DOHH2 (cell line): Measurements from ENCODE around the gene SPANXN3.

Experiments used
- EZH2phosphoT487 ChIP-seq: fragments of 200-600 bp; sonication (generic); IDR thresholded peaks from 2 replicates; pipeline ENCODE4 v1.6.1; 2017; ENCODE audit warnings: borderline replicate concordance, mild to moderate bottlenecking, antibody characterized with exemption, low read length, moderate library complexity, mixed read lengths
- TF ChIP-seq, protein P1 (sequence below): fragments of 200-600 bp; sonication (generic); IDR thresholded peaks from one replicate; pipeline ENCODE4 v1.5.1; 2014; ENCODE audit warnings: antibody characterized with exemption, mild to moderate bottlenecking, low read depth, low read length; ENCODE audit not compliant: poor library complexity, severe bottlenecking

DNA sequence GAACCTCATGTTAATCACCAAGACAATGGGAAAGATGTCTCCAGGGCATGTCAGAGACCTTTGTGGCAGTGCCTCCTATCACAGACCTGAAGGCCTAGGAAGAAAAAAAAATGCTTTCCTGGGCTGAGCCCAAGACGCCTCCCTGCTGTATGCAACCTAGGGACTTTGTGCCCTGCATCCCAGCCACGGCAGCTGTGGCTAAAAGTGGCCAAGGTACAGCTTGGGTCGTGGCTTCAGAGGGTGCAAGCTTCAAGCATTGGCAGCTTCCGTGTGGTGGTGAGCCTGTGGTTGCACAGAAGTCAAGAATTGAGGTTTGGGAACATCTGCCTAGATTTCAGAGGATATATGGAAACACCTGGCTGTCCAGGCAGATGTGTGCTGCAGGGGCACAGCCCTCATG lies 40.5 kb downstream of the SPANXN3 start:
- TF ChIP-seq, protein P1, sequence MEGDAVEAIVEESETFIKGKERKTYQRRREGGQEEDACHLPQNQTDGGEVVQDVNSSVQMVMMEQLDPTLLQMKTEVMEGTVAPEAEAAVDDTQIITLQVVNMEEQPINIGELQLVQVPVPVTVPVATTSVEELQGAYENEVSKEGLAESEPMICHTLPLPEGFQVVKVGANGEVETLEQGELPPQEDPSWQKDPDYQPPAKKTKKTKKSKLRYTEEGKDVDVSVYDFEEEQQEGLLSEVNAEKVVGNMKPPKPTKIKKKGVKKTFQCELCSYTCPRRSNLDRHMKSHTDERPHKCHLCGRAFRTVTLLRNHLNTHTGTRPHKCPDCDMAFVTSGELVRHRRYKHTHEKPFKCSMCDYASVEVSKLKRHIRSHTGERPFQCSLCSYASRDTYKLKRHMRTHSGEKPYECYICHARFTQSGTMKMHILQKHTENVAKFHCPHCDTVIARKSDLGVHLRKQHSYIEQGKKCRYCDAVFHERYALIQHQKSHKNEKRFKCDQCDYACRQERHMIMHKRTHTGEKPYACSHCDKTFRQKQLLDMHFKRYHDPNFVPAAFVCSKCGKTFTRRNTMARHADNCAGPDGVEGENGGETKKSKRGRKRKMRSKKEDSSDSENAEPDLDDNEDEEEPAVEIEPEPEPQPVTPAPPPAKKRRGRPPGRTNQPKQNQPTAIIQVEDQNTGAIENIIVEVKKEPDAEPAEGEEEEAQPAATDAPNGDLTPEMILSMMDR, result no peak
- no peak for TF ChIP-seq EZH2phosphoT487
